SH-SY5Y (cell line): ENCODE measurements around the gene OPN4.

Experiments used
- GATA2 ChIP-seq: IDR thresholded peaks from 2 replicates; pipeline ENCODE4 v1.6.1; 2011; ENCODE audit warnings: mild to moderate bottlenecking, low read depth, low read length
- GATA3 ChIP-seq: IDR thresholded peaks from 2 replicates; pipeline ENCODE4 v1.6.1; 2011; ENCODE audit warnings: low read depth, mild to moderate bottlenecking, low read length, moderate library complexity

- no peak for TF ChIP-seq GATA3
- TF ChIP-seq GATA2: no peak
Observed at GRCh38 chr10:86647773-86648703, 6.3 kb upstream of the OPN4 start.
